Astrocyte (in vitro differentiated cells and primary cell): ENCODE measurements around the gene CMTM7.

Source experiments
- CTCF ChIP-seq: IDR thresholded peaks from 2 replicates; pipeline ENCODE4 v1.5.1; 2011; ENCODE audit warnings: low read depth, mild to moderate bottlenecking, inconsistent platforms, low read length, moderate library complexity; ENCODE audit not compliant: insufficient read depth
- EZH2 ChIP-seq: IDR thresholded peaks from 2 replicates; pipeline ENCODE4 v1.6.1; 2012; ENCODE audit warnings: mild to moderate bottlenecking, low read length, inconsistent platforms; ENCODE audit not compliant: insufficient read depth

GRCh38 chr3:32449691-32450090, 58.0 kb downstream of the CMTM7 start:
- no peak for TF ChIP-seq CTCF
- no peak for TF ChIP-seq EZH2
